NT2/D1 (cell line): ENCODE measurements around the gene GPSM1.

ENCODE experiments used
- SUZ12 ChIP-seq: IDR thresholded peaks from 2 replicates; pipeline ENCODE4 v1.6.1; 2011; ENCODE audit not compliant: insufficient read length, insufficient read depth; ENCODE audit errors: extremely low read depth
- YY1 ChIP-seq: IDR thresholded peaks from 2 replicates; pipeline ENCODE4 v1.6.1; 2011; ENCODE audit not compliant: insufficient read length, insufficient read depth

- TF ChIP-seq YY1, result no peak
- TF ChIP-seq SUZ12, result no peak
Measured at GRCh38 chr9:136318776-136319241, 8.5 kb upstream of the GPSM1 start.
